ENCODE measurements around the gene SKAP2. TPM values are rescaled to one million over a fixed set of nuclear protein-coding genes. Genes with fewer than 3 reads are reported as not detected.

The SKAP2 gene
- total and polyA plus RNA-seq, 2 of the 13 experiments (the other 11 are each of a cell fraction or from before 2014, with no cell fraction given): 3.6 to 12.9 TPM

DNA sequence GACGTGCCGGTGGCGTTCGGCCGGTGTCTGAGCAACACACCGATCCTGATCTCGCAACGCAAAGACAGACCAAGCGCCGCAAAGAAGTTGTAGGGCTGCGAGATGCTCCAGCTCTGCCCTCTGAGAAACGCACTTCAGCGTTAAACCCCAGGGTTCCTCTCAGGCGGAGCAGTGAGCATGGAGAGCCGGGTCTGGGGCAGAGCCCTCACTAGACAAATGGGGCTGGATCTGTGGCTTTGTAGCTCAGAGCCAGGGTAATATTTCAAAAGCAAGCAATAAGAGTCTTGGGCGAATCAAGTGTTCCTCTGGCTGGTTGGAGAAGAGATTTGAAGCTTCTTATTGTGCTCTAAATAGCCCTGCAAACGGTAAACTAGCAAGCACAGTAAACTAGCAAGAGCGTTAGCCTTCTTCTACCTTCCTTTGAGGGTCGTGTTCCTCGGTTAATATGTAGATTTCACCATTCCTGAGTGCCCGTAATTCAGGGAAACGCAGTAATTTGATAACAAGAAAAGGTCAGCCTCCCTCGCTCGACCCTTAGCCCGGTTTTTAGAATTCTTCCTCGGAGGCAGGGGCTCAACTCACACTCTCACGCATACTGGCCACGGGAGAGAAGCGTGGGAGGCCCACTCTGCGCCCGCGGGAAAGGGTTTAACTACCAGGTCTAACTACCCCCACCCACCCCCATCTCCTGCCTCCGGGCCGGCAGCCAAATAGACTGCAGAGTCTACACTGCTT is 6.7 kb downstream of the SKAP2 start:
- ChIA-PET CTCF (ENCODE audit: low intra/inter-chr PET ratio, low total read pairs) (no interaction called here), POLR2A (no interaction called here)
- no peak for DNase-seq (ENCODE audit: low spot score)
- no peaks in the 10 kb centered on the region for H3K79me2 ChIP-seq (ENCODE audit: insufficient read depth, low read length)
- in situ Hi-C loops (cut with HindIII; ENCODE audit: extremely low pct_ligation_motif_present, low pct_unique_long_range_greater_than_20kb) (no loop called here), intact Hi-C loops (cut with micrococcal nuclease; ENCODE audit: unreplicated experiment) (no loop called here)
- TF ChIP-seq, protein P1, sequence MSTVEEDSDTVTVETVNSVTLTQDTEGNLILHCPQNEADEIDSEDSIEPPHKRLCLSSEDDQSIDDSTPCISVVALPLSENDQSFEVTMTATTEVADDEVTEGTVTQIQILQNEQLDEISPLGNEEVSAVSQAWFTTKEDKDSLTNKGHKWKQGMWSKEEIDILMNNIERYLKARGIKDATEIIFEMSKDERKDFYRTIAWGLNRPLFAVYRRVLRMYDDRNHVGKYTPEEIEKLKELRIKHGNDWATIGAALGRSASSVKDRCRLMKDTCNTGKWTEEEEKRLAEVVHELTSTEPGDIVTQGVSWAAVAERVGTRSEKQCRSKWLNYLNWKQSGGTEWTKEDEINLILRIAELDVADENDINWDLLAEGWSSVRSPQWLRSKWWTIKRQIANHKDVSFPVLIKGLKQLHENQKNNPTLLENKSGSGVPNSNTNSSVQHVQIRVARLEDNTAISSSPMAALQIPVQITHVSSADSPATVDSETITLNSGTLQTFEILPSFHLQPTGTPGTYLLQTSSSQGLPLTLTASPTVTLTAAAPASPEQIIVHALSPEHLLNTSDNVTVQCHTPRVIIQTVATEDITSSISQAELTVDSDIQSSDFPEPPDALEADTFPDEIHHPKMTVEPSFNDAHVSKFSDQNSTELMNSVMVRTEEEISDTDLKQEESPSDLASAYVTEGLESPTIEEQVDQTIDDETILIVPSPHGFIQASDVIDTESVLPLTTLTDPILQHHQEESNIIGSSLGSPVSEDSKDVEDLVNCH (CRISPR knock-in tag; IDR thresholded peaks at IDR 0.05): no peak
- TF ChIP-seq, protein P2, sequence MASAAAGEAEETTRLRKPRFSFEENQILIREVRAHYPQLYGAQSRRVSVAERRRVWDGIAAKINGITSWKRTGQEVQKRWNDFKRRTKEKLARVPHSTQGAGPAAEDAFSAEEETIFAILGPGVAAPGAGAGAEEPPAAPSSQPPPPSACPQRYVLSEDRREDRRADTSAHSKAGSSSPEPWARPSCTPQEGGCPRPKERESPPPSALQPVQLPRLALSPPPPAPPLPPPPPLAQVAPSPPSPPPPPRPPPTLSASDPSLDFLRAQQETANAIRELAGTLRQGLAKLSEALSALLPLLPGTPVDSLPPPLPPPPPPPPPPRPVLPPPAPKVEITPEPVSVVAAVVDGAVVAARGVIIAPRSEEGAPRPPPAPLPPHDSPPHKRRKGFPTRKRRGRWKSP (CRISPR knock-in tag; IDR thresholded peaks at IDR 0.05): 0 out of 2 replicates have a peak, but pooled peaks have one; percentile 37
- peak overlapping the region; percentile 56 to 66 (median 57) for H3K4me3 ChIP-seq (replicated peaks in 1 of 3; ENCODE audit: insufficient read depth in 1 of 3, low read depth in 2 of 3, low read length in 3 of 3)
- ATAC-seq: peak; percentile 83
- H3K36me3 ChIP-seq (replicated peaks in 1 of 2; ENCODE audit: control insufficient read depth in 1 of 2, insufficient read depth in 2 of 2, low read length in 2 of 2): no peaks in the 10 kb centered on the region; a peak in 1 of 5 replicates
- no TSS peak for BruUV-seq (replicated peaks)
- no peak overlapping the region for H3K27ac ChIP-seq (ENCODE audit: extremely low read length, insufficient read depth, low read length)
- H3K4me2 ChIP-seq (ENCODE audit: low read depth, low read length): peak overlapping the region; percentile 76
- H4K20me1 ChIP-seq (ENCODE audit: insufficient read depth, low read length): no peaks in the 10 kb centered on the region
- no peaks in the 10 kb centered on the region for H3K9me3 ChIP-seq (ENCODE audit: low read length)
- peak overlapping the region; percentile 78 for H2AFZ ChIP-seq (ENCODE audit: low read length)
- H3K27me3 ChIP-seq (ENCODE audit: control insufficient read depth in 1 of 2, insufficient read depth in 2 of 2, low read length in 2 of 2): no peaks in the 10 kb centered on the region
- FAIRE-seq: no peak
- 61% methylated on average over 34 of the region's 34 CpGs for WGBS (ENCODE audit: low lambda C conversion rate)
- H3K4me1 ChIP-seq (ENCODE audit: insufficient read depth, low read length): peaks cover 20% of the 10 kb centered on the region
- H3K9ac ChIP-seq (ENCODE audit: insufficient read depth, low read depth, low read length): peak overlapping the region; percentile 44

DNA sequence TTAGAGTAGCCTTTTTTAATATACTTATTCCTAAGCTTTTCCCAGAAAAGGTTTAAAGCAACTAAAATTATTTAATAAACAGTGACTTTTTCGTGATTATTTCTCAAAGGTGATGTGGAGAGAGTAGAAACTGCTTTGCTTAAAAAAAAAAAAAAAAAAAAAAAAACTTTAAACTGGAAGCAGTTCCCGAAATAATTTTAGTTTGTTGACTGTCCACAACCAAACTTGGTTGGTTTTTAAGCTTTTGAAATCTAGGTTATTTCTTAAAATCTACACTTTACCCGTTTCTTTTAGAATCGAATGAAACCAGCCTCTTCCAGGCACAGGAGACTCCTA is 7.3 kb downstream of the SKAP2 start:
- DNase-seq (ENCODE audit: low spot score) (no peak), ATAC-seq (no peak), FAIRE-seq (no peak)
- in situ Hi-C loops (cut with HindIII; ENCODE audit: extremely low pct_ligation_motif_present, low pct_unique_long_range_greater_than_20kb) (no loop called here), intact Hi-C loops (cut with micrococcal nuclease; ENCODE audit: unreplicated experiment) (no loop called here)
- ChIA-PET POLR2A (no interaction called here), CTCF (ENCODE audit: low intra/inter-chr PET ratio, low total read pairs) (no interaction called here)
- Histone ChIP-seq H3K27me3 (ENCODE audit: control insufficient read depth in 1 of 2, insufficient read depth in 2 of 2, low read length in 2 of 2) (no peaks in the 10 kb centered on the region), H3K27ac (ENCODE audit: extremely low read length, insufficient read depth, low read length) (no peak overlapping the region), H4K20me1 (ENCODE audit: insufficient read depth, low read length) (no peaks in the 10 kb centered on the region), H3K4me3 (replicated peaks in 1 of 3; ENCODE audit: insufficient read depth in 1 of 3, low read depth in 2 of 3, low read length in 3 of 3) (peak overlapping the region; percentile 56 to 66 (median 57); a peak in 5 of 6 replicates), H3K36me3 (replicated peaks in 1 of 2; ENCODE audit: control insufficient read depth in 1 of 2, insufficient read depth in 2 of 2, low read length in 2 of 2) (no peaks in the 10 kb centered on the region; a peak in 1 of 5 replicates), H3K9me3 (ENCODE audit: low read length) (no peaks in the 10 kb centered on the region), H3K4me1 (ENCODE audit: insufficient read depth, low read length) (peaks cover 18% of the 10 kb centered on the region), H3K9ac (ENCODE audit: insufficient read depth, low read depth, low read length) (peak overlapping the region; percentile 44; the same call in 1 of the 2 replicates), H2AFZ (ENCODE audit: low read length) (no peak overlapping the region), H3K4me2 (ENCODE audit: low read depth, low read length) (peak overlapping the region; percentile 76), H3K79me2 (ENCODE audit: insufficient read depth, low read length) (no peaks in the 10 kb centered on the region)
- WGBS (ENCODE audit: low lambda C conversion rate): 40% methylated on average over 4 of the region's 4 CpGs
- BruUV-seq (replicated peaks): no TSS peak
- TF ChIP-seq PTBP1 (IDR thresholded peaks at IDR 0.05; ENCODE audit: low read depth, low read length, poor library complexity, severe bottlenecking) (no peak), HNRNPUL1 (IDR thresholded peaks at IDR 0.05; ENCODE audit: low read depth, low read length) (no peak), BCL6 (CRISPR knock-in tag; IDR thresholded peaks at IDR 0.05) (no peak), PHF21A (CRISPR knock-in tag; IDR thresholded peaks at IDR 0.05) (no peak)
- TF ChIP-seq, protein P3, sequence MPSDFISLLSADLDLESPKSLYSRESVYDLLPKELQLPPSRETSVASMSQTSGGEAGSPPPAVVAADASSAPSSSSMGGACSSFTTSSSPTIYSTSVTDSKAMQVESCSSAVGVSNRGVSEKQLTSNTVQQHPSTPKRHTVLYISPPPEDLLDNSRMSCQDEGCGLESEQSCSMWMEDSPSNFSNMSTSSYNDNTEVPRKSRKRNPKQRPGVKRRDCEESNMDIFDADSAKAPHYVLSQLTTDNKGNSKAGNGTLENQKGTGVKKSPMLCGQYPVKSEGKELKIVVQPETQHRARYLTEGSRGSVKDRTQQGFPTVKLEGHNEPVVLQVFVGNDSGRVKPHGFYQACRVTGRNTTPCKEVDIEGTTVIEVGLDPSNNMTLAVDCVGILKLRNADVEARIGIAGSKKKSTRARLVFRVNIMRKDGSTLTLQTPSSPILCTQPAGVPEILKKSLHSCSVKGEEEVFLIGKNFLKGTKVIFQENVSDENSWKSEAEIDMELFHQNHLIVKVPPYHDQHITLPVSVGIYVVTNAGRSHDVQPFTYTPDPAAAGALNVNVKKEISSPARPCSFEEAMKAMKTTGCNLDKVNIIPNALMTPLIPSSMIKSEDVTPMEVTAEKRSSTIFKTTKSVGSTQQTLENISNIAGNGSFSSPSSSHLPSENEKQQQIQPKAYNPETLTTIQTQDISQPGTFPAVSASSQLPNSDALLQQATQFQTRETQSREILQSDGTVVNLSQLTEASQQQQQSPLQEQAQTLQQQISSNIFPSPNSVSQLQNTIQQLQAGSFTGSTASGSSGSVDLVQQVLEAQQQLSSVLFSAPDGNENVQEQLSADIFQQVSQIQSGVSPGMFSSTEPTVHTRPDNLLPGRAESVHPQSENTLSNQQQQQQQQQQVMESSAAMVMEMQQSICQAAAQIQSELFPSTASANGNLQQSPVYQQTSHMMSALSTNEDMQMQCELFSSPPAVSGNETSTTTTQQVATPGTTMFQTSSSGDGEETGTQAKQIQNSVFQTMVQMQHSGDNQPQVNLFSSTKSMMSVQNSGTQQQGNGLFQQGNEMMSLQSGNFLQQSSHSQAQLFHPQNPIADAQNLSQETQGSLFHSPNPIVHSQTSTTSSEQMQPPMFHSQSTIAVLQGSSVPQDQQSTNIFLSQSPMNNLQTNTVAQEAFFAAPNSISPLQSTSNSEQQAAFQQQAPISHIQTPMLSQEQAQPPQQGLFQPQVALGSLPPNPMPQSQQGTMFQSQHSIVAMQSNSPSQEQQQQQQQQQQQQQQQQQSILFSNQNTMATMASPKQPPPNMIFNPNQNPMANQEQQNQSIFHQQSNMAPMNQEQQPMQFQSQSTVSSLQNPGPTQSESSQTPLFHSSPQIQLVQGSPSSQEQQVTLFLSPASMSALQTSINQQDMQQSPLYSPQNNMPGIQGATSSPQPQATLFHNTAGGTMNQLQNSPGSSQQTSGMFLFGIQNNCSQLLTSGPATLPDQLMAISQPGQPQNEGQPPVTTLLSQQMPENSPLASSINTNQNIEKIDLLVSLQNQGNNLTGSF (CRISPR knock-in tag; IDR thresholded peaks at IDR 0.05): no peak
